Measurements from ENCODE around the gene CD81.

The CD81 gene

GRCh38 chr11:2408671-2409070 lies 31.6 kb downstream of the CD81 start:
- DNase-seq: no peak

DNA sequence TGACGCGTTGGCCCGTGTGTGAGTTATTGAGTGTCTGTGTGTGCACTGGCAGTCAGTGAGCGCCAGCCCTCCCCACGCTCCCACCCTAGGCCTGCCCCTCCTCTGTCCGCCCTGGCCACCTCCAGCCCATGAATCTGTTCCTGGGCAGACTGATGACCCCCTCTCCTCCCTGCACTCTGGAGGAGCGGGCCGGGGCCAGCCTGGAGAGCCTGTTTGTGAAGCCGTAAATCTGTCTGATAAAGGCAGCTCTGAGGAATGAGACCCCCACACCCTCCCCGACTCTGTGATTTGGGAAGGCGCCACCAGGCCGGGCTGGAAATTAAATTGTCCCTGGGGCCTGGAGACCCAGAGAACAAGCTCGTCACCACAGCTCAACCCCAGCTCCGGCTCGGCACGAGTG lies 32.0 kb downstream of the CD81 start:
- DNase-seq: no peak

DNA sequence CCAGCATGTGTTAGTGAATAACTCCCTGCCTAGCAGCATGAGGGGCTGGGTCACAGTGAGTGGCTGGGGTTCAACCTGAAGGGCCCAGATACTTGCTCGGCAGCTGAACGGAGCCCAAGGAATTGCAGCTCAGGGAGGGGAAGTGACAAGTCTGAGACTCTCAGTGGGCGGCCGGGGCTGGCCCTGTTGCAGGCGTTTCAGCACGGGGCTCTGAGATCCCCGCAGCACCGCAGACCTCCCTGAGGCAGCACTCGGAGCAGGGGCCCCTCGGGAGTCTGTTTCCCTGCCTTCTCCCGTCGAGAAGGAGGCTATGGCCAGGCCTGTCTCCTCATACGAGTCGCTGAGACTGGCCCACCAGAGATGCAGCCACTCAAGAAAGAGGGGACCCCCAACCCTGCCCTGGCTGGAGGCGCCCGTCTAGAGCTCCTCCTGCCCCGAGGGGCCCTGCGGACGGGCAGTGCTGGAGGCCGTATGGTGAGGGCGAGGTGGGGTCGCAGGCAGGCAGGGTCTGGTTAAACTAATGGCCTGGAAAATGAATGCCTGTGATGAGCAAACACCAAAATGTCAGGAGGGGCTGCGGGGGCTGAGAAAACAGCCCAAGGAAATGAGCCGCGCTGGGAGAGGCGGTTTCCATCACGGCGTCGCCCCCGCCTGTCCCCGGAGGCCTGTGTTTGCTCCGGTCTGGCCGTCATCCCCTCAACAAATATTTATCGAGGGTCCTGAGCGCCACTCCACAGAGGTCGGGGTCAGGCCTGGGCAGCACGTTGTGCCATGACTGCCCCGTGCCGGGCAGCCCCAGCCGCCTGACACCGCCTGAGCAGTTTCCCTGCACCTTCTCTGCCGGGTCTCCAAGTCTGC lies 32.7 kb downstream of the CD81 start:
- no peak for DNase-seq

- no peak for DNase-seq
These were observed 33.5 kb downstream of the CD81 start for GRCh38 chr11:2410616-2411015.

DNA sequence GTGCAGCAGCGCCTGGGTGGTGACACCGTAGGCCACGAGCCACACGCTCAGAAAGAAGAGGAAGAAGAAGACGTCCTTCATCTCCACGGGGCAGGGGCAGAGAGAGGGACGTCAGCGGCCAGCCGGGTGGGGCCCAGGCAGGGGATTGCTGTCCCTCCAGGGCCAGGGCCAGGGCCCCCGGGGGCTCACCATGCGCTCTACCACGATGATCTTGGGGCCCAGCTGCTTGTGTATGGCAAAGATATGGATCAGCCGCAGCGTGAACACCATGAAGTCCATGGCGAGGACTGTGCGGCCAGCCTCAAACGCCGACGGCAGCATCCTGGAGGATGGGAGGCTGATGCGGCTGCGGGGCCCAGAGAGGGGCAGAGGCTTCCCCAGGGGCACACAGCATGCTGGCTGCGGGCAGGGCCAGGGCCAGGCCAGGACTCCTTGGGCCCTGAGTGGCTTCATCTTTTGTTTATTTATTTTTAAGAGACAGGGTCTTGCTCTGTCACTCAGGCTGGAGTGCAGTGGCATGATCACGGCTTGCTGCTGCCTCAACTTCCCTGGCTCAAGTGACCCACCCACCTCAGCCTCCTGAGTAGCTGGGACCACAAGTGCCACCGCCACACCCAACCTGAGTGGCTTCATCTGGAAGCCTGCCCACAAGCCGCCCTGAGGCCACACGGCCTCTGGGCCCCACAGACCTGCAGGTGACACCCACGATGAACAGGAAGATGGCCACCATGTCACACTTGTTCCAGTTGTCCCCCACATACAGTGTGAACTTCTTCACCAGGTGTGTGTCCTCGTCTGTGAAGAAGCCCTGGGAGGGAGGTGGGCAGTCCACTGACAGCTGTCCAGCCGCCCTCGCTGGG lies 34.6 kb downstream of the CD81 start:
- DNase-seq: no peak

DNA sequence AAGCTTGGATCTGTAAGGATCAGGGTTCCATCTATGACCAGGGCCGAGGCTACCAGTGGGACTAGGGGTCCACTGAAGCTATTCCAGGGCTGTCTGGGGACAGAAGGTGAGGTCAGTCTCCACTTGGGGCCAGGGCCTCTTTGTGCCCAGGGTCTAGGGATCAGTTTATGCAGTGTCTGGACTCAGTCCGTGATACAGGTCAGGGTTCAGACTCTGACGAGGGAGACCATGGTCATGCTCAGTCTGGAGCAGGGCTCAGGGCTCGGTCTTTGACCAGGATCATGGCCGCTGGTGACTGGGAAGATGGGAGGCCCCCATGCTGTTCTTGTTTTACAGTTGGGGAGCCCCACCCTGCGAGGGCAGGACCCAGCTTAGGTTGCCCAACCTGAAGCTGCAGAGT lies 35.2 kb downstream of the CD81 start:
- DNase-seq: no peak

DNA sequence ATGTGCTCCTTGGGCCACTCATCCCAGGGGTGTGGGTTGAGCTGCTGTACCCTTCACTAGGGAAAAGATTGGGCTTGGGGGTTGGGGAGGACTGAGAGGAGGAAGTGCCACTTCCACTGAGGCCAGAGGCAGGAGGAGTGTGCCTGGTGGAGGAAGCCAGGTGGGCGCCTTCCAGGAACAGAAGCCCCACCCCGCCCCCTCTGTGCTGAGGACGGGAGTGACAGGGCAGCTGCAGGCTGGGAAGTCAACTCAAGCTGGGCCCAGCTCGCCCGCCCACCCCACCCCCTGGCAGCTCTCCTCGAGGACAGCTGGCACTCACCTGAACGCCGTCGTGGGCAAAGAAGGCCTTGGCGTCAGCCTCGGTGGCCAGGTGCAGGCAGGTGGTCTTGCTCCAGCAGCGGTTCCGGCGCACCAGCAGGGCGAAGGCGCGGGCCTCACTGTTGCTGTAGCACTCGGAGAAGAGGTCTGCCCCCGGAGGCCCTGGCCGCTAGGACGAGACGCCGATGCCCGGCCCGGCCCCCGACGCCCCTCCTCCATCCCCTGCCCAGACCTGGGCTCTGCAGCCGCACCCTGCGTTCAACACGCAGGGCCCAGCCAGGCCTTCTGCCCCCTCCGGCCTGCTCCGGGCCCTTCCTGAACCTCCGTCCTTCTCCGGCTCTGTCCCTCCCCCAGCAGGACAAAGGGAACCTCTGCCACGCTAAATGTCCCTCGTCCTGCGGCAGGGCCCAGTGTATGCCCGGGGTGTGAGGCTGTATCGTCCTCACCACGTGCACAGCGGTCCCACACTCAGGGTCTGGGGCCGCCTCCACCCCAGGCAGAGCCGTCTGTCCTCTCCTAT lies 36.9 kb downstream of the CD81 start:
- no peak for DNase-seq

DNA sequence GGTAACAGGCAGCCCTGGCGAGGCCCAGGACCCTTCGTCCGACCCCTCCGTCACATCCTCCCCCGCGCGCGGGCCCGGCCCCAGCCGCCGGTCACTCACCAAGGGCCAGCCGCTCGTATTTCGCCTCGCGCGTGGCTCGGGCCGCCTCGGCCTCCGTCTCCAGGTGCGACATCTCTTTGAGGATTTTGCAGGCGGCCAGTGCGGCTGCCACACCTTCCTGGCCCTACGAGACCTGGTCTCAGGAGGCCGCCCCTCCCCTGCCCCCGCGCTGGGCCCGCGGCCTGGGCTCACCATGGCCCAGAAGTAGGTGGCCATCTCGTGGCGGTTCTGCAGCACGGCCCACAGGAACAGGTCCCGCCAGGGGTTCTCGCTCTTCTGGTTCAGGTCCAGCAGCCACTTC lies 37.5 kb downstream of the CD81 start:
- DNase-seq: no peak

- DNase-seq: no peak
These were observed 38.1 kb downstream of the CD81 start for GRCh38 chr11:2415171-2415570.

DNA sequence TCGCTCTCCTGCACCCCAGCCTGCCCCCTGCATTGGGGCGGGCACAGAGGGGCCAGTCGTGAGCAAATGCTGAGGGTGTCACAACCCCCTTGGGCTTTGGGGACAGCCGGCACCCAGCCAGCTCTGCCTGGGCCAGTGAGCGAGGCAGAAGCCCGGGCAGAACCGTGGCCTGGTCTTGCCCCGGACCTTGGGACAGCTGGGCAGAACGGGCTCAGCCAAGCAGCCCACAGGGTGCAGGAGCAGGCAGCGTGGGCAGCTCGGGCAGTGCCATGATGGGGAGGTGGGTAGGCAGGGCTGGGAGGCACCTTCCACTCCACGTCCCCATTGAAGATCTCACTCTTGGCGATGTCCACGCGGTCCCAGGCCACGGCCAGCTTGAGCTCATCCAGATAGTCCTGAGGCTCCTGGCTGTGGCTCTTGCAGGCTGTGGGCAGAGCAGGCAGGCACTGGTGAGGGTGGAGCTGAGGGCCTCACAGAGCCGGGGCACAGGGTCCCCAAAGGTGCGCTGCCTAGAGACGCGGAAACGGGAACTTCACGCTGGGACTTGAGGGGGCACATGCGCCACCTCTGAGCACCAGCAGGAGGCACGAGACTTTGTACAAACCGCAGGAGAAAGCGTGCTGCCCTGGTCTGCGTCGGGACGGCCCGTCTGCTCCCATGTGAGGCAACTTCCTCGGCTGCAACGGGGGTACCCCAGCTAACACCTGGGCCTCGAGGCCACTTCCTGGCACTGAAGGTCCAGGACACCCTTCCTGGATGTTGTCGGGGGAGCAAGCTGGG lies 38.7 kb downstream of the CD81 start:
- DNase-seq: no peak

- no peak for DNase-seq
These were observed 39.7 kb downstream of the CD81 start for GRCh38 chr11:2416765-2417164.

DNA sequence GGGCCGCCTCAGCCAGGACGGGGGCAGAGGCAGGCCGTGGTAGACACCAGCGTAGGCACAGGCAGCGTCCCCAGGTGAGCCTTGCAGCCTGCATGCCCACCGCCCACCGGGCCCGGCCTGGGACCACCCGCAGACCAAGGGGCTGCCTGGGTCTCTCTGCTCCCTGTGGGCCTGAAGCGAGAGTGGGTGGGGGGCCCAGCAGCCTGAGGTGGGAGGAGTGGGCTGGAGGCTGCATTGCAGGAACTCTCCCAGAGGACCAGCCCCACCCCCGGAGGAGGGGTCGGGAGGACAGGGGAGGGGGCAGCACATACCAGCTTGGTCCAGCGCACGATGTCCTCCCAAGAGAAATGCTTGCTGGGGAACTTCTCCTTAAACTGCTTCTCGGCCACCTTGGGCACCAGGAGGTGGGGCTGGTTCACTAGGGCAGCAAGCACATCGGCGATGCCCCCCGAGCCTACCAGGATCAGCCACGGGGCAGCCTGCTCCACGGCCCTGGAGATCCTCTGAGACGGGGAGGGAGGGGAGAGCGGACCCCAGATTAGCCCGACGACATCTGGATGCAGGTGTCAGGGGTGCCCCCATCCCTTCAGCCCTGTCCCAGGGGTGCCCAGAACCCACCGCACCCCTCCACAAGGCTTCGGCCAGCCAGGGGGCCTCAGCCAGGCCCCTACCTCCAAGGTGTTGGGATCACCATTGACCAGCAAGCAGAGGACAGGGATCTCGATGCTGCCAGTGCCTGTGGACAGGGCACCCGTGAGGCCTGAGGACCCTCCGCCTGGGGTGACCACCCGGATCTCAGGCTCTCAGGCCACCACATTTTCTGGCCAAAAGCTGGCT lies 41.0 kb downstream of the CD81 start:
- no peak for DNase-seq

DNA sequence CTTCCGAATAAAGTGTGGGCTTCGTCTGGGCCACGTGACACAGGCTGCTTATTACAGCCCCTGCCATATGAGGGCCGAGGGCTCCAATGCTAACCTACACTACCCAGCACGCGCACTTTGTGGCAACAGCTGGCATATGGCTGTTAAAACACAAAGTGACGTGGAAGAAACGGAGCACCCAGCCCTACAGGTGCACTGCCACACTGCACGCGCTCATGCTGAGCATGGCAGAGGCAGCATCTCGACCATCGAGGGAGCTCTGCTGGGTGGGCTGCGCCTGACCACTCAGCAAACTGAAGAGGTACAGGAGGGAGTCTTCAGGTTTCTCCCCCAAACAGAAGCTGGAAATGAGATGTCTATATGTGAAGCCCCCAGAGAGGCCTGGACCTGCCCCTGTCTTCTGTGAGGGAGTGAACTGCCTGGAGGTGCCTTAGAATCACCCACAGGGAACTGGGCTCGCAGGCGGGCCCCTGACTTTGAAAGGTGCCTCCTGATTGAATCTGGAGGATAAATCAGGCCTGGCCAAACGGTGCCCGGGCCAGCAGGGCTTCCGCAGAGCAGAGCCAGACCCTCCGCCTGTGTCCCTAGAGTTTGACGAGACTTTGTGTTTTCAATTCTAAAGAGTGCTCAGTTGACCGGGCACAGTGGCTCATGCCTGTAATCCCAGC lies 41.7 kb downstream of the CD81 start:
- DNase-seq: no peak

GRCh38 chr11:2419638-2420501 lies 42.8 kb downstream of the CD81 start:
- peak; percentile 38 for DNase-seq

GRCh38 chr11:2420502-2421225 lies 43.6 kb downstream of the CD81 start:
- DNase-seq: peak; percentile 63

DNA sequence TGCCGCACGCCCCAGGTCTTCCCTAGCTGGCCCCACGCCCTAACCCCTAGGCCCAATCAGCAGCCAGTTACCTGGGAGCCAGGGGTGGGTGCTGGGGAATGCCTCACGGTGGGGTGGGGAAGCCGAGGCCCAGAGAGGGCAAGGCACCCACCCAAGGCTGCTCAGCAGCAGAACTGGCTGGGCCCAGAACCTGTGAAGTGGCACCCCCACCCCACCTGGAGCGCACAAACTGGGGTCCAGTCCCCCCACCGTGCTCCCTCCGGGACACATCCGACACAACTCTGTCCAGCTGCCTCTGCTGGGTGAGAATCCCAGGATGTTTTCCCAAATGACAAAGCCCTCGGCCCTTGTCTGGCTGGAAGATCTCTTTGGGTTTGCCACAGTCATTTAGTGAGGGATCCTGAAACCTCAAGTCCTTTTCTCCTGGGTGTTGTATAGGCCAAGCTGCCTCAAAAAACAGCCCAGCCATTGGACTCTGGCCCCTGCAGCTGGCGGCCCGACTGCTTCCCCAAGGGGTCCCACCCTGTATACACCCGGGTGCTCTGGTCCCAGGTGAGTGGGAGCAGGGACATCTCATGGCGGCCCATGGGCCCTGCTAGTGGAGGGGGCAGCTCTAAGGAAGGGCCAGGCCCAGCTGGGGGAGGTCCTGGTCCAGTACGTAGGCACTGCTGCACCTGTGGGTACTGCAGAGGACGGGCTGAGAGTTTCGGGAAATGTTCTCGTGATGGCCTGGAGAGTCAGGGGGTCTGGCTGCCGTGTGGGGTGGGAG lies 44.3 kb downstream of the CD81 start:
- no peak for DNase-seq

GRCh38 chr11:2421996-2422395 lies 44.9 kb downstream of the CD81 start:
- DNase-seq: no peak

DNA sequence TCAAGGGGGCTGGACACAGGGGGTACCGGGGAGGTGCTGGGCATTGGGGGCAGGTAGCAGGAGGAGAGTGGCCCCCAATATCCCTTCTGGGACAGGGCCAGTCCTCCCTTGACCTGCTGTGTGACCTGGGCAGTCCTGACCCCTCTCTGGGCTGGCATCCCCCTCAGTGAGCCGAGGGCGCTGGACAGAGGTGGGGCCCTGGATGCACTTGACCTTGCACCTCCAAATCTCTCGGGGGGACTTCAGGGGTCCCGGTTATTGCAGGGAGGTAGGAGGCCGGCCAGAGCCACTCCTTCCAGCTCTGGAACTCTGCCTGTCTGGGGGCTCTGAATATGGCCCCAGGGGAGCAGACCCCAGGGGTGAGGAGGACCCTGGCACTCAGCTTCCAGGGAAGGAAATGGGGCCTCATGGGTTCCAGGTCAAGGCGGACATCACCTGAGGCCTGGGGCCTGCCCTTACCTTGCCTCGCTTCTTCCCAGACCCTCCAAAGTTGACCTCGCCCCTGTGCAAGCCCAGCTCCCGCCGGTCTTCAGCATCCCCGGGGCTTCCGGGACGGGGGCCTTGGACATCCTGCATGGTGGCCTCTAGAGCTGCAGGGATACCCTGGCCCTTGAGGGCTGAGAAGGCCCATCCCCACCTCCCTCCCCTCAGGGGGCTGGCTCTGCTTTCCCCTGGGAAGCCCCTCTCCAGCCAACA lies 45.5 kb downstream of the CD81 start:
- DNase-seq: no peak

Data from DMS153 (cell line).